ENCODE data around the gene NTM.

Gene NTM

GRCh38 chr11:131857246-131857645 is 486.8 kb downstream of the NTM start:
- no peak for DNase-seq
- no peak for TF ChIP-seq CTCF (IDR thresholded peaks at IDR 0.05; ENCODE audit: low read depth, low read length)
- H3K4me3 ChIP-seq (ENCODE audit: low read depth, low read length): no peak overlapping the region
- no peaks in the 10 kb centered on the region for H3K36me3 ChIP-seq
- H3K27ac ChIP-seq: no peak overlapping the region
- no peaks in the 10 kb centered on the region for H3K9me3 ChIP-seq (ENCODE audit: severe bottlenecking)
- H3K27me3 ChIP-seq (ENCODE audit: insufficient read depth, low read depth, severe bottlenecking): no peaks in the 10 kb centered on the region

- Histone ChIP-seq H3K27ac (no peak overlapping the region), H3K36me3 (no peaks in the 10 kb centered on the region), H3K9me3 (ENCODE audit: severe bottlenecking) (no peaks in the 10 kb centered on the region), H3K4me3 (ENCODE audit: low read depth, low read length) (no peak overlapping the region), H3K27me3 (ENCODE audit: insufficient read depth, low read depth, severe bottlenecking) (no peaks in the 10 kb centered on the region)
- DNase-seq: no peak
- TF ChIP-seq CTCF (IDR thresholded peaks at IDR 0.05; ENCODE audit: low read depth, low read length): no peak
These were observed 488.1 kb downstream of the NTM start for GRCh38 chr11:131858505-131858904.

DNA sequence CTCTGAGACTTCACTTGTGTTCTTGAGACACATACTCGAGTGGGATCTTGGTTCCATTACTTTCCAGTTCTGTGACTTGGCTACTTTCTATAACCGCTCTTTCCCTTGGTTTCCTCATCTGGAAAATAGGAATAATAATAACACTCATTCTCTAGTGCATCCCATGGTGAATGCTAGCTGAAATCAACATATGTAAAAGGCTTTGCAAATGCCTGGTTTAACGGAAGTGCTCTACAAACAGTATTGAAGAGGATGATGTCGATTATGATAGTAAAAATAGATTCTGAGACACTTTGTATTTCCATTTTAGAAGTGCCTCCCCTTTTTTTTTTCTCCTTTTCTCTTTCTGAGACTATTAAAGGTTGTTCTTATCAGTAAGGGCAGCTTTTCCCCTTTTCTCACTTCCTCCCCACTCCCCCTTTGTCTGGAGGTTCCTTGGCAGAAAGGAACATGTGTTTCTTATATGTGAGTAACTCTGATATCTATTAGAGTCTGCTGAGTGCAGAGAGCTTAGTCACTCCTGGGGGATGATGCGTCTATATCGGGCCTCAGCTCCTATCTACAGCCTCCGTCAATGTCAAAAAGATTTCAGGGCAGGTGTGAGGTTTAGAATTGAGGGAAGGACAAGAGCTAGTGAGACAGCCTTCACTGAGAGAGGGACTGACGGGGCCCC is 489.3 kb downstream of the NTM start:
- TF ChIP-seq CTCF (IDR thresholded peaks at IDR 0.05; ENCODE audit: low read depth, low read length): no peak
- Histone ChIP-seq H3K27me3 (ENCODE audit: insufficient read depth, low read depth, severe bottlenecking) (no peaks in the 10 kb centered on the region), H3K36me3 (no peaks in the 10 kb centered on the region), H3K9me3 (ENCODE audit: severe bottlenecking) (no peaks in the 10 kb centered on the region), H3K27ac (no peak overlapping the region), H3K4me3 (ENCODE audit: low read depth, low read length) (no peak overlapping the region)
- no peak for DNase-seq

DNA sequence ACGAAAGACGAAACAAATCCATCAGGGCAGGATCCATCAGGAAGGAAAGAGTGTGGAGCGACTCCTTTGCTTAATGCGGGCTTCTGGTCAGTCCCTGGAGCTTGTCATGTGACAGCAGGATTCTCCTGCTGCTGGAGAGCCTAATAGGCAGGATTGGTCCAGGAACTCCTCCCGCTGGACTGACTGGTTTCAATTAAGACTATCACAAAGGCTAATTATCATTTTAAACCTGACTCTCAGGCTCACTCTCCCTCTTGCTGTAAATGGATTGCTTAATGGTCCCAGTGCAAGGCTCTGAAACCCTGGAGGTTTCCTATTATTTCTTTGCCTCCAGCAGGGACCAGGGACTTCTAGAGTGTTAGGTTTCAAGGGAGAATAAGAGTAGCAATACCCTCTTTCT is 493.8 kb downstream of the NTM start:
- TF ChIP-seq CTCF (IDR thresholded peaks at IDR 0.05; ENCODE audit: low read depth, low read length): no peak
- DNase-seq: no peak
- Histone ChIP-seq H3K27me3 (ENCODE audit: insufficient read depth, low read depth, severe bottlenecking) (no peaks in the 10 kb centered on the region), H3K36me3 (no peaks in the 10 kb centered on the region), H3K4me3 (ENCODE audit: low read depth, low read length) (no peak overlapping the region), H3K27ac (no peak overlapping the region), H3K9me3 (ENCODE audit: severe bottlenecking) (no peaks in the 10 kb centered on the region)

DNA sequence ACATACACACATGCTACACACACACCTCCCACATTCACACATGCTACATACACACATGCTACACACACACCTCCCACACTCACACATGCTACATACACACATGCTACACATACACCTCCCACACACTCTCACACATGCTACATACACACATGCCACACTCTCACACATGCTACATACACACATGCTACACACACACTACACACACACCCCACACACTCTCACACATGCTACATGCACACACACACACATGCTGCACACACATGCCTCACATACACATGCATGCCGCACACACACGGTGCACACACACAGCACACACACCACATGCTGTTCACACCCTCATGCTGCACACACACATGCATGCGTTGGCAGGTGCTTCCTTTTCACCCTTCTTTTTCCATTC is 495.4 kb downstream of the NTM start:
- no peak overlapping the region for H3K27ac ChIP-seq
- no peak overlapping the region for H3K4me3 ChIP-seq (ENCODE audit: low read depth, low read length)
- DNase-seq: no peak
- no peak for TF ChIP-seq CTCF (IDR thresholded peaks at IDR 0.05; ENCODE audit: low read depth, low read length)
- no peaks in the 10 kb centered on the region for H3K9me3 ChIP-seq (ENCODE audit: severe bottlenecking)
- H3K36me3 ChIP-seq: no peaks in the 10 kb centered on the region
- H3K27me3 ChIP-seq (ENCODE audit: insufficient read depth, low read depth, severe bottlenecking): no peaks in the 10 kb centered on the region

Measured in WERI-Rb-1 (cell line).